ENCODE results near the gene LBHD1. TPM values are rescaled to one million over a fixed set of nuclear protein-coding genes. Genes with fewer than 3 reads are reported as not detected.

LBHD1 gene
- 3.9 to 5.5 TPM (median 5.2 TPM) in 5 replicates for total RNA-seq (2022; extraction: Qiagen RNA extraction)

GRCh38 chr11:62671608-62672389, at the start of gene LBHD1, which contains the start of gene UQCC3:
TSS of gene LBHD1 (minus strand) at chr11:62672267. CDS start at chr11:62670031, 2,236 bp downstream.
TSS of gene UQCC3 (plus strand) at chr11:62671673. CDS start at chr11:62671746, 73 bp downstream.

GRCh38 chr11:62707277-62707861, 35.3 kb upstream of the LBHD1 start, which contains the start of the genes BSCL2 and GNG3:
TSS of gene BSCL2 (minus strand) at chr11:62707424. CDS start at chr11:62707195, 229 bp downstream.
TSS of gene GNG3 (plus strand) at chr11:62707676. CDS start at chr11:62708296, 620 bp downstream.

GRCh38 chr11:62689421-62690183, 17.5 kb upstream of the LBHD1 start, which contains the start of gene LRRN4CL:
TSS of gene LRRN4CL (minus strand) at chr11:62689530. CDS start at chr11:62688508, 1,022 bp downstream.

GRCh38 chr11:62678770-62679696, 7.0 kb upstream of the LBHD1 start, which contains the start of gene UBXN1:
TSS of gene UBXN1 (minus strand) at chr11:62679073. CDS start at chr11:62678923, 150 bp downstream.

GRCh38 chr11:62665075-62665598, 6.9 kb downstream of the LBHD1 start, which contains the start of the genes C11orf98 and CSKMT:
TSS of gene C11orf98 (minus strand) at chr11:62665210. CDS start at chr11:62665169, 41 bp downstream.
TSS of gene CSKMT (plus strand) at chr11:62665312. CDS start at chr11:62665880, 568 bp downstream.

GRCh38 chr11:62645946-62646824, 25.9 kb downstream of the LBHD1 start, which contains the start of gene GANAB:
TSS of gene GANAB (minus strand) at chr11:62646613. CDS start at chr11:62646599, 14 bp downstream.

GRCh38 chr11:62621567-62622470, 50.2 kb downstream of the LBHD1 start, which contains the start of gene B3GAT3:
TSS of gene B3GAT3 (minus strand) at chr11:62621986. CDS start at chr11:62621947, 39 bp downstream.

Other genes starting within 250 kb of the LBHD1 start
- gene AHNAK, start 125.5 kb downstream of the LBHD1 start, total RNA-seq (2022; extraction: Qiagen RNA extraction) = 308 to 468 TPM (median 395 TPM) in 5 replicates
- 1,875 to 2,021 TPM (median 1,992 TPM) in 5 replicates for gene EEF1G, start 98.4 kb downstream of the LBHD1 start, total RNA-seq (2022; extraction: Qiagen RNA extraction)
- gene TUT1, start 80.7 kb downstream of the LBHD1 start, total RNA-seq (2022; extraction: Qiagen RNA extraction) = 15.8 to 17.4 TPM (median 16.7 TPM) in 5 replicates
- gene MTA2, start 70.4 kb downstream of the LBHD1 start, total RNA-seq (2022; extraction: Qiagen RNA extraction) = 84.4 to 102 TPM (median 85.9 TPM) in 5 replicates
- 19.0 to 23.2 TPM (median 21.8 TPM) in 5 replicates for gene EML3, start 59.5 kb downstream of the LBHD1 start, total RNA-seq (2022; extraction: Qiagen RNA extraction)
- gene ROM1, start 59.0 kb downstream of the LBHD1 start, total RNA-seq (2022; extraction: Qiagen RNA extraction) = 3.5 to 4.7 TPM (median 4.4 TPM) in 5 replicates
- gene B3GAT3, start 50.3 kb downstream of the LBHD1 start, total RNA-seq (2022; extraction: Qiagen RNA extraction) = 45.9 to 56.9 TPM (median 52.4 TPM) in 5 replicates
- 243 to 305 TPM (median 258 TPM) in 5 replicates for gene GANAB, start 25.7 kb downstream of the LBHD1 start, total RNA-seq (2022; extraction: Qiagen RNA extraction)
- gene INTS5, start 19.0 kb downstream of the LBHD1 start, total RNA-seq (2022; extraction: Qiagen RNA extraction) = 20.6 to 22.8 TPM (median 21.6 TPM) in 5 replicates
- 115 to 147 TPM (median 128 TPM) in 5 replicates for gene C11orf98, start 7.1 kb downstream of the LBHD1 start, total RNA-seq (2022; extraction: Qiagen RNA extraction)
- 8.2 to 15.6 TPM (median 12.8 TPM) in 5 replicates for gene CSKMT, start 7.0 kb downstream of the LBHD1 start, total RNA-seq (2022; extraction: Qiagen RNA extraction)
- 22.5 to 36.2 TPM (median 32.9 TPM) in 5 replicates for gene UQCC3, start 594 bp downstream of the LBHD1 start, total RNA-seq (2022; extraction: Qiagen RNA extraction)
- gene UBXN1, start 6.8 kb upstream of the LBHD1 start, total RNA-seq (2022; extraction: Qiagen RNA extraction) = 106 to 120 TPM (median 114 TPM) in 5 replicates
- gene LRRN4CL, start 17.3 kb upstream of the LBHD1 start, total RNA-seq (2022; extraction: Qiagen RNA extraction) = 0.07 to 0.13 TPM (median 0.11 TPM) in 4 of 5 replicates, not detected in the other
- 63.8 to 87.2 TPM (median 72.5 TPM) in 5 replicates for gene BSCL2, start 35.2 kb upstream of the LBHD1 start, total RNA-seq (2022; extraction: Qiagen RNA extraction)
- not detected in 5 replicates for gene GNG3, start 35.4 kb upstream of the LBHD1 start, total RNA-seq (2022; extraction: Qiagen RNA extraction)
- 38.5 to 50.6 TPM (median 40.7 TPM) in 5 replicates for gene HNRNPUL2, start 55.2 kb upstream of the LBHD1 start, total RNA-seq (2022; extraction: Qiagen RNA extraction)
- 29.2 to 32.7 TPM (median 31.6 TPM) in 5 replicates for gene TTC9C, start 56.2 kb upstream of the LBHD1 start, total RNA-seq (2022; extraction: Qiagen RNA extraction)
- gene ZBTB3, start 81.9 kb upstream of the LBHD1 start, total RNA-seq (2022; extraction: Qiagen RNA extraction) = 1.0 to 1.6 TPM (median 1.5 TPM) in 5 replicates
- 156 to 190 TPM (median 177 TPM) in 5 replicates for gene POLR2G, start 89.3 kb upstream of the LBHD1 start, total RNA-seq (2022; extraction: Qiagen RNA extraction)
- gene TAF6L, start 99.1 kb upstream of the LBHD1 start, total RNA-seq (2022; extraction: Qiagen RNA extraction) = 12.6 to 15.2 TPM (median 13.6 TPM) in 5 replicates
- gene TMEM179B, start 115.1 kb upstream of the LBHD1 start, total RNA-seq (2022; extraction: Qiagen RNA extraction) = 64.4 to 93.7 TPM (median 85.8 TPM) in 5 replicates
- gene TMEM223, start 119.7 kb upstream of the LBHD1 start, total RNA-seq (2022; extraction: Qiagen RNA extraction) = 20.1 to 29.2 TPM (median 26.5 TPM) in 5 replicates
- gene NXF1, start 133.2 kb upstream of the LBHD1 start, total RNA-seq (2022; extraction: Qiagen RNA extraction) = 47.7 to 51.9 TPM (median 49.5 TPM) in 5 replicates
- gene STX5, start 159.8 kb upstream of the LBHD1 start, total RNA-seq (2022; extraction: Qiagen RNA extraction) = 19.0 to 25.5 TPM (median 24.6 TPM) in 5 replicates
- not detected in 5 replicates for gene TEX54, start 160.6 kb upstream of the LBHD1 start, total RNA-seq (2022; extraction: Qiagen RNA extraction)
- gene WDR74, start 167.3 kb upstream of the LBHD1 start, total RNA-seq (2022; extraction: Qiagen RNA extraction) = 74.2 to 79.9 TPM (median 78.7 TPM) in 5 replicates
- gene SLC3A2, start 208.6 kb upstream of the LBHD1 start, total RNA-seq (2022; extraction: Qiagen RNA extraction) = 945 to 1,067 TPM (median 951 TPM) in 5 replicates
- 0.06 to 0.13 TPM (median 0.08 TPM) in 5 replicates for gene CHRM1, start 249.1 kb upstream of the LBHD1 start, total RNA-seq (2022; extraction: Qiagen RNA extraction)